Spinal cord (tissue), 10 donors: ENCODE data around the gene ANKRD34A. TPM values are rescaled to one million over a fixed set of nuclear protein-coding genes. Genes with fewer than 3 reads are reported as not detected.

ENCODE experiments used
- DNase-seq, 6 donors: peaks; one replicate each; pipeline versions ENCODE4 v3.0.0 to v3.0.0-alpha.2; 2013 to 2015; ENCODE audit warnings: low spot score in 6 of 6, low read depth in 4 of 6
- H3K27ac ChIP-seq: one replicate; pipeline ENCODE4 v1.5.1; 2013; ENCODE audit warnings: low read depth, low read length, control low read depth
- H3K27me3 ChIP-seq: one replicate; pipeline ENCODE4 v1.6.1; 2013; ENCODE audit warnings: low read length; ENCODE audit not compliant: control insufficient read depth, insufficient read depth
- H3K36me3 ChIP-seq: one replicate; pipeline ENCODE4 v1.6.1; 2013; ENCODE audit warnings: low read length; ENCODE audit not compliant: control insufficient read depth, insufficient read depth
- H3K4me1 ChIP-seq: one replicate; pipeline ENCODE4 v1.6.1; 2013; ENCODE audit warnings: low read length; ENCODE audit not compliant: control insufficient read depth, insufficient read depth
- H3K4me3 ChIP-seq: one replicate; pipeline ENCODE4 v1.5.1; 2013; ENCODE audit warnings: low read depth, low read length, control low read depth
- H3K9me3 ChIP-seq: one replicate; pipeline ENCODE4 v1.6.1; 2013; ENCODE audit warnings: low read length; ENCODE audit not compliant: control insufficient read depth, insufficient read depth
- WGBS: methylation state at CpG from one replicate; pipeline ENCODE4 v1.1.5; 2013; ENCODE audit warnings: missing lambda C conversion rate; ENCODE audit not compliant: insufficient coverage; 5-methylcytosine and 5-hydroxymethylcytosine counted together
- polyA plus RNA-seq, 2 donors: library from polyadenylated mRNA; unstranded; fragments of 120-200 nt; gene quantifications; one replicate each; pipeline ENCODE4 v1.2.1, GENCODE V29; 2013; ENCODE audit not compliant: insufficient read length in 2 of 2
- total RNA-seq, 2 donors: library from RNA; depleted of rRNA in 1 of 2; stranded (reverse); fragments of 120-200 nt in 1 of 2; fragments of >200 nt in 1 of 2; gene quantifications; one replicate each; pipeline versions ENCODE4 v1.2.3 to v1.2.4, GENCODE V29; 2013 to 2014
- donor health status: healthy.

Gene ANKRD34A
- total and polyA plus RNA-seq, 4 donors = 1.6 to 9.2 (median 5.2) TPM

DNA sequence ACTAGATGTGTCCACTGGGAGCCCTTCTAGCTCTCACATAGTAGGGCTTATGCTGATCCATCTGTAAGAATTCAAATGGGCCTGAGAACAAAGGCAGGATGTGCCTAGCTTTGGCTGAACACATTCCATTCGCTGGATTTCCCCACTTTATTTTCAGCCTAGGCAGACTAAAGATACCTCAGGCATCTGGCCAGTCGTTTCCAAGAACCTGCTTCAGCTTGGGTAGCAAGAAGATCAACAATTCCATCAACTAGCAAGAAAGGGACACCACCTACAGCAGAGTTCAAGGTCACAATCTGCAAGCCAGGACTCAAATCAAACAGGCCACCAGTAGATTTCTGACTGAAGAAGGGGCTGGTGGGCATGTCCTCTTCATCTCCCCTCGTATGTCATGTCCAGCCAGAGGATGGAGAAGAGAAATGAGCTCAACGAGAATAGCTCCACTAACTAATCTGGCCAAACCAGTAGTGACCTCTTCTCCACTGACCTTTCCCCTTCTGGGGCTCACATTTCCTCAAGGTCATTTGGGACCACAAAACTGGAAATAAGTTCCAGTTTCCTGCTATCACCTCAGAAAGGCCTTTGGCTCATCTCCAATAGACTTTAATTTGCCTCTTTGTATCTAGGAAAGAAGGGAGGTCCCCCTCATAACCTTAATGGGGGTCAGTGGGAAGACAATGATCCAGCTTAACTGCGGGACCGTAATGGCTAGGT, 17.8 kb upstream of the ANKRD34A start:
- Histone ChIP-seq H3K9me3 (no peaks in the 10 kb centered on the region), H3K27me3 (no peaks in the 10 kb centered on the region), H3K36me3 (no peaks in the 10 kb centered on the region), H3K4me1 (peaks cover 11% of the 10 kb centered on the region), H3K27ac (no peak overlapping the region), H3K4me3 (no peak overlapping the region)
- 89% methylated on average over 5 of the region's 6 CpGs for WGBS
- DNase-seq = no peak

DNA sequence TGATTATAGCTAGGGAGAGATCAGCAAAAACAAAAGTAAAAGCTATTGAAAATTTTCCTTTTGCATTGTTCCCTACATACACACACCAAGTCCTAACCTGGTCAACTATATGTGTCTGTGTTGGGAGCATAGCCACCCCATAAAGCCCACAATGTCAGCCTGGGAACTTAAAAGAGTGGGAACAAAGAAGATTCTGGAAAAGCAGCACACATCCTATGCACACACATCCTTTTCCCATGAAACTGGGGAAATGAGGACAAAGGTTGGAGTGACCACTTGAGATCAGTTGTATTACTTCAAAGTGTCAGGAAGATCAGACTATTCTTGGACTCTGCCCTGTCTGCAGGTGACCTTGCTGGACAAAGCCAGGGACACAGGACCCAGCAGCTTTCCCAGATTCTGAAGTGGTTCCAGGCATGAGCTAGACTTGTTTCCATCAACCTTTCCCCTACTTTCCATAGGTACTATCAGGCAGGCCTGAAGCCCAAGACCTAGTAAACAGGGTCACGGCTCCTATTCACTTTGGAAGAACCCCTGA, 16.2 kb upstream of the ANKRD34A start:
- peaks cover 11% of the 10 kb centered on the region for H3K4me1 ChIP-seq
- H3K27me3 ChIP-seq = no peaks in the 10 kb centered on the region
- H3K4me3 ChIP-seq = no peak overlapping the region
- no peaks in the 10 kb centered on the region for H3K9me3 ChIP-seq
- no peak for DNase-seq
- WGBS = 100% methylated on average over 1 of the region's 1 CpG
- peak overlapping the region; percentile 90 for H3K27ac ChIP-seq
- no peaks in the 10 kb centered on the region for H3K36me3 ChIP-seq

DNA sequence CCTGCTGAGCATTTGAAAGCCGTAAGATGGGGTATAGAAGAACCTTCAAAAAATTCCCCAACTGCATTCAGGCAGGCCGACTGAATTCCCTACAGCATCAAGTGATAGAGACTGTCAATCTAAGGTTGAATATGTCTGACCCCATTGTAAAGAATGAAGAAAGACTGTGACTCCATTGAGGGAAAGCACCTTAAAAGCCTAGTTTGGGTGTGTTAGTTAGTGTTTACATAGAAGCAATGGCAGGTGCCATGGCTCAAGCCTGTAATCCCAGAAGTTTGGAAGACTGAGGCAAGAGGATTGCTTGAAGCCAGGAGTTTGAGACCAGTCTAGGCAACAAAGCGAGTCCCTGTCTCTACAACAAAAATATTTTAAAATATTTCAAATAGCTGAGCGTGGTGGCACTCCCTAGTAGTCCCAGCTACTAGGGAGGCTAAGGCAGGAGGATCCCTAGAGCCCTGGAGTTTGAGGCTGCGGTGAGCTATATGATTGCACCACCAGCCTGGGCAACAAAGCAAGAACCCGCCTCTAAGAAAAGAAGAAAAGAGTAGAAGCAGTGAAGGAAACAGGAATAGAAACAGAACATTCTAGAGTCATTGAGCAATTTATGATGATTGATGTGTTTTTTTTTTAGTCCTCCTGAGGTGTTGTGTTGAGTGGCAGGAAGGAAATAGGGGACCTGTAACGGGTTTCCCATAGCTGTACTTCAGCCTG, 15.5 kb upstream of the ANKRD34A start:
- Histone ChIP-seq H3K4me1 (peaks cover 11% of the 10 kb centered on the region), H3K27me3 (no peaks in the 10 kb centered on the region), H3K36me3 (no peaks in the 10 kb centered on the region), H3K4me3 (peak overlapping the region; percentile 4), H3K27ac (peak overlapping the region; percentile 90), H3K9me3 (no peaks in the 10 kb centered on the region)
- DNase-seq = no peak
- 58% methylated on average over 3 of the region's 7 CpGs for WGBS

- WGBS = 5% methylated on average over 6 of the region's 9 CpGs
- peak overlapping the region; percentile 90 for H3K27ac ChIP-seq
- H3K27me3 ChIP-seq = no peaks in the 10 kb centered on the region
- peak overlapping the region; percentile 14 for H3K4me3 ChIP-seq
- peaks cover 11% of the 10 kb centered on the region for H3K4me1 ChIP-seq
- no peaks in the 10 kb centered on the region for H3K9me3 ChIP-seq
- peak in 5 of 6 donors; percentile 81 to 98 (median 91) for DNase-seq
- peaks cover 2% of the 10 kb centered on the region for H3K36me3 ChIP-seq
Measured at GRCh38 chr1:145978854-145979745, 14.7 kb upstream of the ANKRD34A start.

- H3K4me1 ChIP-seq = peaks cover 11% of the 10 kb centered on the region
- no peaks in the 10 kb centered on the region for H3K27me3 ChIP-seq
- H3K27ac ChIP-seq = peak overlapping the region; percentile 90
- peaks cover 2% of the 10 kb centered on the region for H3K36me3 ChIP-seq
- H3K9me3 ChIP-seq = no peaks in the 10 kb centered on the region
- no peak for DNase-seq
- no peak overlapping the region for H3K4me3 ChIP-seq
Measured at GRCh38 chr1:145978471-145978853, 14.1 kb upstream of the ANKRD34A start.

GRCh38 chr1:145977486-145978470, 13.4 kb upstream of the ANKRD34A start:
- no peaks in the 10 kb centered on the region for H3K27me3 ChIP-seq
- H3K4me1 ChIP-seq = peaks cover 11% of the 10 kb centered on the region
- 6% methylated on average over 3 of the region's 9 CpGs for WGBS

DNA sequence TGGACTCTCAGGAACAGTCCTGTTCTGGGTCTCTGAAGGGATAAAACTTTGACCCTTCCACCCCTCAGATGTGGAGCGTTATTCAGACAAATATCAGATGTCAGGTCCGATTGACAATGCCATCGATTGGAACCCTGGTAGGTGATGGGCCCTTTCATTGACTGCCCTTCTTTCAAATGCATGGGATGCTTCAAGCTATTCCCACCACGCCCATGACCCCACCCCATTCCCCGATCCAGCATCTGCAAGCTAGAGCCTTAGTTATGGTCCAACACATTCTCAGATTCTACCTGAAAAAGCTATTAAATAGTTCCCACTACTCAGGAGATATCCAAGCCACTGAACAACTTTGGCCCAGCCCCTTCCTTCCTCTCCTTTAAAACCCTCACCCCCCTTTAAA, 12.6 kb upstream of the ANKRD34A start:
- no peaks in the 10 kb centered on the region for H3K27me3 ChIP-seq
- H3K4me3 ChIP-seq = no peak overlapping the region
- DNase-seq = no peak
- WGBS = 82% methylated on average over 5 of the region's 5 CpGs
- no peak overlapping the region for H3K27ac ChIP-seq
- peaks cover 2% of the 10 kb centered on the region for H3K36me3 ChIP-seq
- H3K4me1 ChIP-seq = peaks cover 11% of the 10 kb centered on the region
- no peaks in the 10 kb centered on the region for H3K9me3 ChIP-seq

More at GRCh38 chr1:145977486-145978470, 13.4 kb upstream of the ANKRD34A start:
- peak in 2 of 6 donors; percentile 92 to 95 for DNase-seq
- H3K27ac ChIP-seq = peak overlapping the region; percentile 90
- H3K9me3 ChIP-seq = no peaks in the 10 kb centered on the region
- H3K4me3 ChIP-seq = no peak overlapping the region
- H3K36me3 ChIP-seq = peaks cover 2% of the 10 kb centered on the region

DNA sequence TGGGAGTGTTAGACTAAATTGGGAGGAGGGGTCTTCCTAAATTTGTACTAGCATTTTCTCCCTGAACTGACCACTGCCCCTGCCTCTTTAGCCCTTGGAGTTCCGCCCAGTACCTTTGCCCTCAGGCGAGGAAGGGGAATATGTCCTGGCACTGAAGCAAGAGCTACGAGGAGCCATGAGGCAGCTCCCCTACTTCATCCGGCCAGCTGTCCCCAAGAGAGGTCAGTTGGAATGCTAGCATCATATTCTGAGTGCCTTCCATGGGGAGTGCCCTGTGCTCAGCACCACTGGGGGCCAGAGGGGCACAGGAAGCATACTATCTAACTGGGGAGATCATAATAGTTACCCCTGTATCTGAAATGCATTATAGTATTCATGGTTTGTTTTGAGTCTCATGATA, 10.8 kb upstream of the ANKRD34A start:
- Histone ChIP-seq H3K36me3 (peaks cover 2% of the 10 kb centered on the region), H3K27ac (no peak overlapping the region), H3K4me1 (peaks cover 11% of the 10 kb centered on the region), H3K27me3 (no peaks in the 10 kb centered on the region), H3K9me3 (no peaks in the 10 kb centered on the region), H3K4me3 (no peak overlapping the region)
- DNase-seq = no peak
- WGBS = 79% methylated on average over 3 of the region's 4 CpGs
